ENCODE measurements around the gene PPP1CA.

DNA sequence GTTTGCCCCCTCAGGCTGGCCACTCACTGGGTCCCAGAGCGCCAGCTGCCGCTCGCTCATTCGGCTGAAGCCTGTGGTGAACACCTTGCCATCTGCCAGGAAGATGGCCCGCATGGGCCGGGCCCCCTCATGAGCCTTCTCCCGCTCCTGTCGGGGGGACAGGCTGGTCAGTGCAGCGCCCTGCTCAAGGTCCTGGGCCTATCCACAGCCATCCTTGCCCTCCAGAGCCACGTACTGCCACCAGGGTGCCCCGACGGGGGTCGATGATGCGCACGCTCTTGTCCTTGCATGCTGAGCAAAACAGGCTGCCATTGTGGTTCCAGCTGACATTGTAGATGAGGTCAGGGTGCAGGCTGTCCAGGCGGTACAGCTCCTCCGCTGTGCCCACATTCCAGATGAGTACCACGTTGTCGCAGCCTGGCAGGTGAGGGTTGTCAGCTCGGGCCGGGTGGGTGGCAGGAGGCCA is 39.5 kb upstream of the PPP1CA start:
- TF ChIP-seq, protein P1, sequence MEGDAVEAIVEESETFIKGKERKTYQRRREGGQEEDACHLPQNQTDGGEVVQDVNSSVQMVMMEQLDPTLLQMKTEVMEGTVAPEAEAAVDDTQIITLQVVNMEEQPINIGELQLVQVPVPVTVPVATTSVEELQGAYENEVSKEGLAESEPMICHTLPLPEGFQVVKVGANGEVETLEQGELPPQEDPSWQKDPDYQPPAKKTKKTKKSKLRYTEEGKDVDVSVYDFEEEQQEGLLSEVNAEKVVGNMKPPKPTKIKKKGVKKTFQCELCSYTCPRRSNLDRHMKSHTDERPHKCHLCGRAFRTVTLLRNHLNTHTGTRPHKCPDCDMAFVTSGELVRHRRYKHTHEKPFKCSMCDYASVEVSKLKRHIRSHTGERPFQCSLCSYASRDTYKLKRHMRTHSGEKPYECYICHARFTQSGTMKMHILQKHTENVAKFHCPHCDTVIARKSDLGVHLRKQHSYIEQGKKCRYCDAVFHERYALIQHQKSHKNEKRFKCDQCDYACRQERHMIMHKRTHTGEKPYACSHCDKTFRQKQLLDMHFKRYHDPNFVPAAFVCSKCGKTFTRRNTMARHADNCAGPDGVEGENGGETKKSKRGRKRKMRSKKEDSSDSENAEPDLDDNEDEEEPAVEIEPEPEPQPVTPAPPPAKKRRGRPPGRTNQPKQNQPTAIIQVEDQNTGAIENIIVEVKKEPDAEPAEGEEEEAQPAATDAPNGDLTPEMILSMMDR (IDR thresholded peaks at IDR 0.05) = no peak
- no peak for TF ChIP-seq POLR2A (IDR thresholded peaks at IDR 0.05)
